ENCODE results near the gene NEK4. TPM values are rescaled to one million over a fixed set of nuclear protein-coding genes. Genes with fewer than 3 reads are reported as not detected.
"Not testable (repeated sequence)": the region's sequence is repeated elsewhere in the genome, so short reads cannot be mapped to it uniquely, and the experiment has no call there.

NEK4 gene
- total RNA-seq, 1 donor from 2014 or later: 25.1 TPM

DNA sequence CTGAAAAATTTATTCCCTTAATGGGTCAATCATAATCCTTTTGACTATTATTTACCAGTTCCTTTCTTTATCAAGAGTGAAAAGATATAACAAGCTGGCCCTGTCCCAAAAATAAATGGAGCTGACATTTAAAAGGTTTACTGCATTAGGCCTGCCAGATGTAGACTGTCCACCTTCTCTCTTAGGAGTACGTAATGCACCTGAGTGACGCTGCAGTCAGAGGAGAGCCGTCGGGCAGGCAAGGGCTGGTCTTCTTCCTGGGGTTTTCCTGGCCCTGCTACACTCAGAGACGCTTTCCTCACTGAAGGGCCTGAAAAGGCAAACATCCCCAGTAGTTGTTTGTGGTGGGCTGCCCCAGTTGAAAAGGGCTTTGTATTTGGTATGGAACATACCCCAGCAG, 27.6 kb downstream of the NEK4 start:
- intact Hi-C loops (cut with micrococcal nuclease): no loop called here

DNA sequence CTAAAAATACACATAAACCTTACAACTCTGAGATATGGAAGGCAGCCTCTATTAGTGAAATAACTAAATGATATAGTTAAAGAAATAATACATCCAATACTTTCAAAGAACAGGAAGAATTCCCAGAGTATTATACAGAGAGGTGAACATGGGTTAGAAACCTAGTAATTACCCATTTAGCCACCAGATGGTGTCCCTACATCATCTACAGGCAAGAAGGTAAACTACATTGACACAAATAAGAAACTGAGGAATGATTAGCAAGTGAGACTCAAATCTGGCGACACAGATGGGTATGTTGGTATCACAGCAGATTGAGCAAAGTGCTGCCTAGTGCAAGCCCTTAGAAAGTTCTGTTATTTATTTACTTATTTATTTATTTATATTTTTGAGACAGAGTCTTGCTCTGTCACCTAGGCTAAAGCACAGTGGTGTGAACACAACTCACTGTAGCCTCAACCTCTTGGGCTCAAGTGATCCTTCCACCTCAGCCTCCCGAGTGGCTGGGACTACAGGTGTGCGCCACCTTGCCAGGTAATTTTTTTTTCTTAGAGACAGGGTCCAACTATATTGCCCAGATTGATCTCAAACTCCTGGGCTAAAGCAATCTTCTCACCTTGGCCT, 28.2 kb downstream of the NEK4 start:
- intact Hi-C loops (cut with micrococcal nuclease): loop anchor here (1.0 kb wide), 4 partner anchors 192 to 454 kb away; no protein-coding TSS in a partner anchor

DNA sequence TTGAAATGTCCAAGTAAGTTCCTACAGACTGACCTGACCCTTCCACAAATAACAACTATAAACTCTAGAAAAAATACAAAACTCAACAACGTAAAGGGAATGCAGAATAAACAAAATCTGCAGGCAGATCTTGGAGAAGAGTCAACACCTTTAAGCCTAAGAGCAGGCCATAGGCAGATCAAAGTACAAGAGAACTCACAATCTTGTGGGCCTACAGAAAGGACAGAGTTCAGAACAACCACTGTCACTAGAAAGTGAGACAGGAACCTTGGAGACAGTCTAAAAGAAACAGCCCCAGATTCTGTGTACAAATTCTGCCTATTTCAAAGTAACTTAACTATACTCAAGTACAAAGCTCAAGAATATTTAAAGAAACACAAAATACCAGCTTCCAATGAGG, 31.0 kb downstream of the NEK4 start:
- intact Hi-C loops (cut with micrococcal nuclease): no loop called here

DNA sequence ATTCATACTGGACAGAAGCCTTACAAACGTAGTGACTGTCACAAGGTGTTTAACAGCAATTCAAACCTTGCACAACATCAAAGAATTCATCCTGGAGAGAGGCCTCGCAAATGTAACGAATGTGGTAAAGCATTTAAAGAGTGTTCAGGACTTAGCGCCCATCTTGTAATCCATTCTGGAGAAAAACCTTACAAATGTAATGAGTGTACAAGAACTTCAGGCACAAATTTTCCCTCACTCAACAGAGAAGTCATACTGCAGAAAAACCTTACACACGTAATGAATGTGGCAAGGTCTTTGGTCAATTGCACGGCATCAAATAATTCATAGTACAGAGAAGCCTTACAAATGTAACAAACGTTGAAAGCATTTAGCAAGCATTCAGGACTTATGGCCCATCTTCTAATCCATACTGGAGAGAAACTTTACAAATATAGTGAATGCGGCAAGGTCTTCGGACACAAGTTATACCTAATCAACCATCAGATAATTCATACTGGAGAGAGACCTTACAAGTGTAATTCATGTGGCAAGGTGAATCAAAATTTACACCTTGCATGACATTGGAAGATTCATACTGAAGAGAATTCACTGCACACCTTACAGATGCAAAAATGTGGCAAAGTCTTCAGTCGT, 37.4 kb downstream of the NEK4 start:
- intact Hi-C loops (cut with micrococcal nuclease): no loop called here

DNA sequence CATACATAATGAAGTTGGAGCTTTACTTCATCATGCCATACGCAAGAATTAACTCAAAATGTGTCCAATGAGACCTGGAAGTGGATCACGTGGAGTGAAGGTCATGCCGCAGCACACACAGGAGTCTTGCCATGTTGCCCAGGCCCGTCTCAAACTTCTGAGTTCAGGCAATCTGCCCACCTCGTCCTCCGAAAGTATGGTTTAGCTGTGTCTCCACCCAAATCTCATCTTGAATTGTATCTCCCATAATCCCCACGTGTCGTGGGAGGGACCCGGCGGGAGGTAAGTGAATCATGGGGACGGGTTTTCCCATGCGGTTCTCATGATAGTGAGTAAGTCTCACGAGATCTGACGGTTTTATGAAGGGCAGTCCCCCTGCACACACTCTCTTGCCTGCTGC, 39.1 kb downstream of the NEK4 start:
- intact Hi-C loops (cut with micrococcal nuclease): no loop called here

DNA sequence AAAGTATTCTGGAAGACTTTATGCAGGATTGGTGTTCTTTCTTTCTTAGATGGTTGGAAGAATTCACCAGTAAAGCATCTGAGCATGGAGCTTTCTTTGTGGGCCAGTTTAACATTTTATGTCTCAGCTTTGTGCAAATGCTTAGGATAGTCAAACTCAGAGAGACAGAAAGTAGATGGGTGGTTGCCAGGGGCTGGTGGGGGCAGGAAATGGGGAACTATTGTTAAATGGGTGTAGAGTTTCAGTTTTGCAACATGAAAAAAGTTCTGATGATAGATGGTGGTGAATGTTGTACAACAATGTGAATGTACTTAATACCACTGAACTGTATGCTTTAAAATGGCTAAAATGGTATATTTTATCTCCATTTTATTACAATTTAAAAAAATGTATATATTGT, 40.1 kb downstream of the NEK4 start:
- intact Hi-C loops (cut with micrococcal nuclease): no loop called here

DNA sequence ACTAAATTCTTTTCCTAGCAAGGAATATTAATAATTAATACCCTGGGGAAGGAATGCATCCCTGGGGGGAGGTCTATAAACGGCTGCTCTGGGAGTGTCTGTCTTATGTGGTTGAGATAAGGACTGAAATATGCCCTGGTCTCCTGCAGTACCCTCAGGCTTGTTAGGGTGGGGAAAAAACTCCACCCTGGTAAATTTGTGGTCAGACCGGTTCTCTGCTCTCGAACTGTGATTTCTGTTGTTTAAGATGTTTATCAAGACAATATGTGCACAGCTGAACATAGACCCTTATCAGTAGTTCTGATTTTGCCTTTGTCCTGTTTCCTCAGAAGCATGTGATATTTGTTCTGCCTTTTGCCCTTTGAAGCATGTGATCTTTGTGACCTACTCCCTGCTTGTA, 42.0 kb downstream of the NEK4 start:
- intact Hi-C loops (cut with micrococcal nuclease): not testable (repeated sequence)

DNA sequence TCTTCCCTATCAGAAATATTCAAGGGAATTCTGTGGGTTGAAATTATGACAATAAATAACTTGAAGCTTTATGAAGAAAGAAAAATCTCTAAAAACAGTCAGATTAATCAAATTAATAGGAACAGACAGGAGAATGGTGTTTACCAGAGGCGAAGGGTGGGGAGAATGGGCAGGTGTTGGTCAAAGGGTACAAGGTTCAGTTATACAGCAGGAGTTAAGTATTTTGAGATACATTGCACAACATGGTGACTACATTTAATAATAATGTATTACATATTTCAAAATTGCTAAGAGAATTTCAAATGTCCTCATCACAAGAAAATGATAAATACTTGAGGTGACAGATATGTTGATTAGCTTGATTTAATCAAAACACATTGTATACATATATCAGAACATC, 46.2 kb downstream of the NEK4 start:
- intact Hi-C loops (cut with micrococcal nuclease): no loop called here

DNA sequence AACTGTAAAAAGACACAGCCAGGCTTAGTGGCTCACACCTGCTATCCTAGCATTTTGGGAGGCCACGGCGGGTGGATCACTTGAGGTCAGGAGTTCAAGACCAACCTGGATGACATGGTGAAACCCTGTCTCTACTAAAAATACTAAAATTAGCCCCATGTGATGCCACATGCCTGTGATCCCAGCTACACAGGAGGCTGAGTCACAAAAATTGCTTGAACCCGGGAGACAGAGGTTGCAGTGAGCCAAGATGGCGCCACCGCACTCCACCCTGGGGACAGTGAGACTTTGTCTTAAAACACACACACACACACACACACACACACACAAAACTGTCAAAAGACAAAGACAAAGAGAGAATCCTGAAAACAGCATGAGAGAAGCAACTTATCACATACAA, 46.8 kb downstream of the NEK4 start:
- intact Hi-C loops (cut with micrococcal nuclease): no loop called here

DNA sequence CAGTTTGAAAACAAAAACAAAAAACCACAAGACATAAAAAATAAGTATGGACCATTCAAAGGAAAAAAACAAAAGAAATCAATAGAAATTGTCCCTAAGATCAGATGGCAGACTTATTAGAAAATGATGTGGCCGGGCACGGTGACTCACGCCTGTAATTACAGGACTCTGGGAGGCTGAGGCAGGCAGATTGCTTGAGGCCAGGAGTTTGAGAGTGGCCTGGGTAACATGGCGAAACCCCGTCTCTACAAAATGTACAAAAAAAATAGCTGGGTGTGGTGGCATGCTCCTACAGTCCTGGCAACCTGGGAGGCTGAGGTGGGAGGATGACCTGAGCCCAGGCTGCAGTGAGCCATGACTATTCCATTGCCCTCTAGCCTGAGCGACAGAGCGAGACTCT, 48.2 kb downstream of the NEK4 start:
- intact Hi-C loops (cut with micrococcal nuclease): no loop called here

DNA sequence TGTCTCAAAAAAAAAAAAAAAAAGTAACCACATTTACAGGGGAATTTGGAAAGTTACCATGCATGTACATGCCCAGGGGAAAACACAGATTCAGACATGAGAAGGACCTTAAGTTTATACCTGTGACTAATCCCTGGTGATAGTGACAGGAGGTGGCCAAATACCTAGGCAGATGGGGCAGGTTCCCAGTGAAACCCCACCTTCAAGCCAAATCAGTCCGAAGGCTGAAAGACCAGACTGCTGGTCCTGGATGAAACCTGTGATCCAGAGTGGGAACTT, 49.1 kb downstream of the NEK4 start:
- intact Hi-C loops (cut with micrococcal nuclease): loop anchor here (1.0 to 2.0 kb wide), 2 partner anchors 15 to 49 kb away; partner anchors contain the start of genes NEK4 and SPCS1

DNA sequence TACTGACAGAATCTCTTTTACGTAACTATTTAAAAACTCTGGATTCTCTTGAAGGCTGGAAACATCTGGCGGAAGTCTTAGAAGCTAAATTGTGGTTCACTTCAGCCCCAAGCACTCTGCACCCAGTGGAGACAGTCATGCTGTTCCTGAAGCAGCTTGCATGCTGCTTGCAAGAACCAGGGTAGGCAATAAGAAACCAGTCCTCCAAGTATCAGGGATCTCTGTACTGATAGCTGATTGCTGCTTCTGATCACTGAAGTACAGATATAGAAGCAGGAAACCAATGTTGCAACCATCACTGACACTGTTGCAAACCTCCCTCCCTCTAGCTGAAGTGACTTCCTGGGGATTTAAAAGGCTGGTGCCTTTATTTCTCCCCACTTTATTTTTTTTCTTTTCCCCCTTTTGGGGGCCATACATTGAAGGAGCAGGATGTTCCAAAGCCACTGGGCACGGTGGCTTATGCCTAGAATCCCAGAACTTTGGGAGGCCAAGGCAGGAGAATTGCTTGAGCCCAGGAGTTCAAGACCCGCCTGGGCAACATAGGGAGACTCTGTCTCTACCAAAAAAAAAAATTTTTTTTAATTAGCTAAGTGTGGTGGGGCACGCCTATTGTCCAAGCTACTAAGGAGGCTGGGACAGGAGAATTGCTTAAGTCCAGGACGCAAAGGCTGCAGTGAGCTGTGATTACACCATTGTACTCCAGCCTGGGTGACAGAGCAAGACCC, 49.6 kb downstream of the NEK4 start:
- intact Hi-C loops (cut with micrococcal nuclease): loop anchor here (1.0 to 2.0 kb wide), 2 partner anchors 15 to 50 kb away; partner anchors contain the start of genes NEK4 and SPCS1

DNA sequence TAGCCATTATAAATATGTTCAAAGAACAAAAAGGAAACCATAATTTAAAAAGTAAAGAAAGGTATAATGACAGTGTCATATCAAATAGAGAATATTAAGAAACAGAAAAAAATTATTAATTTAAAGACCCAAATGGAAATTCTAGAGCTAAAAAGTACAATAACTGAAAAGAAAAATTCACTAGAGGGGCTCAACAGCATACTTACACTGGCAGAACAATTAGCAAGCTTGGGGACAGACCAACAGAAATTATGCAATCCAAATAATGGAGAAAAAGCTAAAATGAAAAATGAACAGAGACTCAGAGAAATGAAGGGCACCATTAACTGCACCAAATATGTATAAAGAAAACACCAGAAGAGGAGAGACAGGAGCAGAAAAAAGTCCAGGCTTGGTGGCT, 51.1 kb downstream of the NEK4 start:
- intact Hi-C loops (cut with micrococcal nuclease): loop anchor here (2.0 kb wide), 1 partner anchor 51 kb away; the partner anchor contains the start of gene NEK4

DNA sequence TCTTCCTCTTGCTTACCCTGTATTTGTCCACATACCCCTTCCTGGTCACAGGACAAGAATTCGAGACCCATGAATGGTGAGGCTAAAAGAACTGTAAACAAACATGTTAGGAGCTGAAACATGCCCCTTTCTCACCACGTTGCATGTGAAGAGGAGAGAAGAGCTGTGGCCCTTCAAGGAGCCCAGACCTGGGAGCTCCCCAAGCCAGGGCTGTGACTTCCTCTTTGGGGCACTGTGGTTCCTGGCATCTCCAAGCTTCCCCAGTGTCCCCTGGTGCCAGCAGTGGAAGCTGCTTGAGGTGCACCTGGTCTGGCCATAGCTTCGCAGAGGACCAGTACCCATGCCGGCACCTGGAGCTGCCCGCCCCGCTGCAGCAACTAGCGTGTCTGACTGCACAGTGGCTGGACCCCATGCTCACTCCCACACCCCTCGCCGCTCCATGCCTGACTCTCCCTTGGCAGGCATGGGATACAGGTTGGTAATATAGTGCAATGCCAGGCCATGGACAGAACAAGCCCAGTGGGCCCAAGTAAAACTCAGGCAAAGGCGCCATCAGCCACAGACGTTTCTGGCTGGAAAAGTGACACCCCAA, 54.9 kb downstream of the NEK4 start:
- intact Hi-C loops (cut with micrococcal nuclease): no loop called here

DNA sequence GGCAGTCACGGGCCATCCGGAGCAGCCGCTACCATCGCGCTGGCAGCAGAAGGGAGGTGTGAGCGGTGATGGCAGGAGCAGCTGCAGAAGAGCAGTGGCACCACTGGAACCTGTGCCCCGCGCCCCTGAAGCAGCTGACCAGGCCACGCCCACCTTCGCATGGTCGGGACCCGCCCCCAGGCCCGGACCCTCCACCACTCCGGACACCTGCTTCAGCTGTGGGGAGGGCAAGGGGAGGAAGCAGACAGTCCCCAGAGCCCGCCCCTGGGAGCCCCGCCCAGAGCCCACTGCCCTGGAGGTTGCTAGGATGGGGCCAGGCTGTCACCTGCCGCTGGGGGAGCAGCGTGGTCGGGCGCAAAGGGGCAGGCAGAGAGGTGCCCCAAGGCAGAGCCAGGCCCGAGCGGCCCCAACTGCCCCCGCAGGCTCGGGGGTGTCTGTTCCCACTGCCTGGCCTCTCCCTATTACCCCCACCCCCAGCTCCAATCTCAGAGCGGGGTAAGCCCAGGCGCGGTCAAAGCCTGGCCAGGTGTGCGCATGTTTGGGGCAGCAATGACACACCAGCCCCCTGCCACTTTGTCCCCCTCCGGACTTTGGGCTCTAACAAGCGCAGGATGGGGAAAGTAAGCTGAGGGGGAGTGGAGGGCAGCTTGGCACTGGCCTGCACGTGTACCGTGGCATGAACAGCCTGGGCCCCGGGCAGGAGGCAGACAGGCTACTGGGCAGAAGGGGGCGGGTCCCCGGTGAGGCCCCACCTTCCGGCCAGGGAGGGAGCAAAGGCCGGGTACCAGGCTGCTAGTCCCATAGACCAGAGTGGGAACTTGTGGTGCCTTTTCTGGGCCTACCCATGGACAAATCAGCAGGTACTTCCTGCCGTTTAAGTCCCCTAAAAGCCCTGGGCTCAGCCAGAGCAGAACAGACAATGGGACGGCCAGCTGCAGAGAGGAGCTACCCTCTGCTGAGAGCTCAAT, 56.1 kb downstream of the NEK4 start:
- intact Hi-C loops (cut with micrococcal nuclease): no loop called here

DNA sequence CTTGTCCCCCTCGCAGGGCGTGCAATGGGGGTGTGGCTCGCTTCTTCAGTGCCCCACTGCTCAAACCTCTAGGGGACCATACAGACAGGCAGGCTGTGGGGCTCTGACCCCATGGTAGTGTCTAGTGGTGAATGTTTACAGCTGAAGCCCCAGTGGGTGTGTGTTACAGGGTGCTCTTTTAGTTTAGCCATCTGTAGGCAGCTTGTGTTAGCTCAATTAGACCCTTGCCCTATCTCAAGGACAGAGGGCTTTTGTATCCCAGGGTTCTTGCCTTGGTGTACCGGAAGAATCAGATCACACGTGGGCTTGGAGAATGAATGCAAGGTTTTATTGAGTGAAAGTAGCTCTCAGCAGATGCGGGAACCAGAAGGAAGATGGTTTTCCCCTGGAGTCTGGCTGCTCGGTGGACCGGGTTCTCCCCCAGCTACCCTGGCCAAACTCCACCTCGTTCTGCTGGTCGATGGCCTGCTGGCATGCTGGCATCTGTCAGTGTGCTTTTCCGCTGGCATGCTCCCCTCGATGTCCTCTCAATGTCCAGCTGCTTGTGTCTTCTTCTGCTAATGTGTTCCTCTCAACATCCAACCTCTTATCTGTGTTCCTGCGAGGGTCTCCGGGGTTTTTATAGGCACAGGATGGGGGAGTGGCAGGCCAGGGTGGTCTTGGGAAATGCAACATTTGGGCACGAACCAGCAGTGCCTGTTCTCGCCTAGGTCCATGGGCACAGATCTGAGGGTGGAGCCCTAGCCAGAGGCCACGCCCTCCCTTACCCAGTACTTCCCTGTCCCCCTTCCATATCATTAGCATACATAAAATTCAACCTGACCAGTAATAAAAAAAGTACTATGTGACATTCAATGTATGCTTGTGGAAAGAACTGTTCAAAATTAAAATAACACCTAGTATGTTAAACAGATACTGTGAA, 58.2 kb downstream of the NEK4 start:
- intact Hi-C loops (cut with micrococcal nuclease): no loop called here

DNA sequence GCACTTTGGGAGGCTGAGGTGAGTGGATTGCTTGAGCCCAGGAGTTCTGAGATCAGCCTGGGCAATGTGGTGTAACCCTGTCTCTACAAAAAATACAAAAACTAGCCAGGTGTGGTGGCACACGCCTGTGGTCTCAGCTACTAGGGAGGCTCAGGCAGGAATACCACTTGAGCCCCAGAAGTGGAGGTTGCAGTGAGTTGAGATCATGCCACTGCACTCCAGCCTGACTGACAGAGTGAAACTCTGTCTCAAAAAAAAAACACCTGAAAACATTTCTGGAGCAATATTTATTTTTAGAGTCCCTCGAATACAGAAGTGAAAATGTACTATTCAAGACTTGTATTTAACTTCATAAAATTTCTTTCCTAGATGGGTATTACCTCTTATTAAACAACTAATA, 60.2 kb downstream of the NEK4 start:
- intact Hi-C loops (cut with micrococcal nuclease): no loop called here

DNA sequence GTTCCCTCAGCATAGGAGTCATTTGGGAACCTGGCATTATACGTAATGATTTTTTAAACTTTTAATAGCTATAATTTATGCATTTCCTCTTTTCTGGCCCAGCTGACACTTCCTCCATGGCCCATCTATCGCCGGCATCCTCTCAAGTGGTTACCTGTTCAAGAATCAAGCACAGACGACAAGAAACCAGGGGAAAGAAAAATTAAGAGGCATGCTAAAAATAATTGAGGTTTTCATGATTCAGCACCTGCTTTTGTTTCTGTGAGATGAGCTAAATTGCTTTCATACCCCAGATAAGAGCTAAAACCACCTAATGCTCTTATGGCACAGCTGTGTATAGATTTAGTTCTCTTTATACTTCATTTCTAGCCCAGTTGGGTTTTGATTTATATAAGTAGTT, 63.2 kb downstream of the NEK4 start:
- intact Hi-C loops (cut with micrococcal nuclease): loop anchor here (5.0 to 10.0 kb wide), 2 partner anchors 250 to 1177 kb away; partner anchors contain the start of genes ACTR8 and NISCH
